NCI-H187 treated with DMSO at 0.1 percent for 48 hours (cell line): ENCODE measurements around the gene CIB1.

Experiments used
- DNase-seq: peaks from one replicate; lab custom pipeline; 2025; lab: John Stamatoyannopoulos, UW

The CIB1 gene

GRCh38 chr15:90214553-90215196, 19.1 kb downstream of the CIB1 start:
- no peak for DNase-seq

GRCh38 chr15:90213818-90214204, 19.9 kb downstream of the CIB1 start:
- DNase-seq: no peak

GRCh38 chr15:90213122-90213817, 20.5 kb downstream of the CIB1 start:
- DNase-seq: no peak

- no peak for DNase-seq
These were observed 21.3 kb downstream of the CIB1 start for GRCh38 chr15:90212221-90213098.

GRCh38 chr15:90211440-90212143, 22.1 kb downstream of the CIB1 start:
- no peak for DNase-seq

- DNase-seq: no peak
These were observed 22.7 kb downstream of the CIB1 start for GRCh38 chr15:90211009-90211408.

- no peak for DNase-seq
These were observed 23.1 kb downstream of the CIB1 start for GRCh38 chr15:90210593-90210992.

GRCh38 chr15:90209591-90209990, 24.1 kb downstream of the CIB1 start:
- DNase-seq: no peak

GRCh38 chr15:90208356-90208755, 25.4 kb downstream of the CIB1 start:
- DNase-seq: no peak

- no peak for DNase-seq
These were observed 26.5 kb downstream of the CIB1 start for GRCh38 chr15:90207252-90207651.

- no peak for DNase-seq
These were observed 27.9 kb downstream of the CIB1 start for GRCh38 chr15:90205886-90206285.

- DNase-seq: no peak
These were observed 28.5 kb downstream of the CIB1 start for GRCh38 chr15:90205050-90205848.

- no peak for DNase-seq
These were observed 29.8 kb downstream of the CIB1 start for GRCh38 chr15:90203922-90204321.

- DNase-seq: no peak
These were observed 30.3 kb downstream of the CIB1 start for GRCh38 chr15:90203473-90203872.

- DNase-seq: no peak
These were observed 30.8 kb downstream of the CIB1 start for GRCh38 chr15:90202929-90203328.

- DNase-seq: no peak
These were observed 31.8 kb downstream of the CIB1 start for GRCh38 chr15:90201944-90202375.

GRCh38 chr15:90201130-90201943, 32.4 kb downstream of the CIB1 start, which contains the start of gene SEMA4B:
Gene SEMA4B (plus strand): TSS chr15:90201330. CDS start chr15:90201579, 249 bp downstream.
- no peak for DNase-seq

- DNase-seq: no peak
These were observed 33.1 kb downstream of the CIB1 start for GRCh38 chr15:90200534-90201129.

GRCh38 chr15:90194655-90195054, 39.1 kb downstream of the CIB1 start:
- no peak for DNase-seq
